ENCODE data around the gene CHN1. TPM values are rescaled to one million over a fixed set of nuclear protein-coding genes. Genes with fewer than 3 reads are reported as not detected.

CHN1 gene
- total RNA-seq, 1 donor from 2014 or later, result 9.2 TPM

DNA sequence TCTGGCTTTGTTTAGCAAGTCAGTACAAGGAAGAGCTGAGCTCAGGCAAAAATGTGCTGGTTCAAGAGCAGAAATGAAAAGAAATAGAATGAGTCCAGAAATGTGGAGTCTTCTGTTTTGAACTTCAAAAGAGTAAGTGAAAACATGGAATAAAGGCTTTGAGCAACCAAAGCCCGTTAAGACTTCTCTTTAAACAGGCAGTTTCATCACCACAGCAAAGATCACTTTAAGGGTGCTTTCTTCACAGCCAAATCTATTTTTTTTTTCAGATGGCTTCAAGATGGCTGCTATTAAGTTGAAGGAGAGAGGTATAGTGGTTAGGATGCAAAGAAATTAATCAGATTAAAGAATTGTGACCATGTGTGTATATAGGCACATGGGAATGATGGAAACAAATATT is 238.9 kb downstream of the CHN1 start:
- ATAC-seq (ENCODE audit: poor library complexity) (no peak), DNase-seq (no peak)
- intact Hi-C loops (cut with DNase I), result no loop called here

GRCh38 chr2:174765576-174765975 is 239.6 kb downstream of the CHN1 start:
- DNase-seq (no peak), ATAC-seq (ENCODE audit: poor library complexity) (no peak)
- intact Hi-C loops (cut with DNase I), result no loop called here

GRCh38 chr2:174764280-174765255 is 240.6 kb downstream of the CHN1 start, which contains the start of gene CHRNA1:
Gene CHRNA1, minus strand, starts transcription at chr2:174764472. Its CDS starts 78 bp downstream, at chr2:174764394.
- intact Hi-C loops (cut with DNase I), result no loop called here
- no peak for ATAC-seq (ENCODE audit: poor library complexity)

GRCh38 chr2:174763780-174764179 is 241.4 kb downstream of the CHN1 start:
- intact Hi-C loops (cut with DNase I), result no loop called here
- DNase-seq (no peak), ATAC-seq (ENCODE audit: poor library complexity) (no peak)

More at GRCh38 chr2:174764280-174765255, 240.6 kb downstream of the CHN1 start, which contains the start of gene CHRNA1:
- DNase-seq, result no peak

DNA sequence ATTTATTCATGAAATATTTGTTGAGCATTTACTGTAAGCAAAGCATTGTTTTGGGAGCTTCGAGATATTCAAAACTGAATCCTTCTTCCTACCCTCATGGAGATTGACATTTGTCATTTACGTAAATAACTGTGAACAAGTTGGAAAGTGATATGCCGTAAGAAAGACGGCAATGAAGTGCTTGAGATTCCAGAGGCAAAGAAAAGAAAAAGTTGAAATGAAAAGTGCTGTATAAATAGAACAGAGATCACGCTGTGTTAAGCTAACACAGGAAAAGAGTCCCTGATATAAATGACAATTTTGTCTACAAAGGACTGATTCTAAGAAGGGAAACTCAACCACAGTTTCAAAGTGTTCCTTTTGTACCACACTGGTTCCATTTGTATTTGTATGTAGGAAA is 242.7 kb downstream of the CHN1 start:
- intact Hi-C loops (cut with DNase I), result no loop called here
- ATAC-seq (ENCODE audit: poor library complexity) (no peak), DNase-seq (no peak)

DNA sequence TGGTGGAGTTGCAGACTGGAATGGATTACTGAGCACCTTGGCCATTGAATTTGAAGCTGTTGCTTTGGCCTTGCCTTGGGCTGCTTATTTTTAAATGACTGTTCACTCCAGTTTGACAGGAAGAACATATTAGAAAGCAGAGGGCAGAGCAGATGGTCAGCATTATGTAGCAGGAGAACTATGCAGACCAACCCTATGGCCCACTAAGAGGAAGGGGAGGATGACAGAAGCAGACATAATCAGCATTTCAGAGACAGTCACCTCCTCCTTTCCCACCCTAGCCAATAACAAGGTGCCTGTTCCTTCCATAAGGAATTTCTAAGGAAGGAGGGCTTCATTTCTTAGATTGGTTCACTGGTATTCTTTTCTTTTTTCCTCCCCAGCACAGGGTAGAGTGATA is 243.3 kb downstream of the CHN1 start:
- intact Hi-C loops (cut with DNase I), result no loop called here
- no peak for DNase-seq
- no peak for ATAC-seq (ENCODE audit: poor library complexity)

GRCh38 chr2:174760845-174761473 is 244.2 kb downstream of the CHN1 start:
- no peak for ATAC-seq (ENCODE audit: poor library complexity)
- intact Hi-C loops (cut with DNase I), result no loop called here
- DNase-seq, result no peak

- DNase-seq (no peak), ATAC-seq (ENCODE audit: poor library complexity) (no peak)
- intact Hi-C loops (cut with DNase I), result no loop called here
These were observed 245.7 kb downstream of the CHN1 start for GRCh38 chr2:174759381-174760065.

DNA sequence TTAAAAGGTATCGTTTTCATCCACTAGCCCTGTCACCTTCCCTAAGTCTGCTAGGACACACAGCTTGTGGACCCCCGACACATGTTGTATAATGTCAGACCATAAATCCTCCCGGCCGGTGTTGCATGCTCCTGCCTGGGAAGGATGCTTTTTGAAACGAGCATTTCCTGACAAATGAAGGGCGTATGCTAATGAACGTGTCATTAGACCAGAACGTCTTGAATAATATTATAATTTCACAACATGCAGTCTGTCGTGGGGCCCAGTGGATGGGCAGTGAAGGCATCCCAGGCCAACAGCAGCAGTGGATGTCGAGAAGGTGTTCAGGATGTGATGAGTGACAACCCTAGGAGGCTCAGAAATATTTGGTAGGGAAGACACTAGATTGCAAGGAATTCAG is 248.4 kb downstream of the CHN1 start:
- ATAC-seq (ENCODE audit: poor library complexity), result no peak
- no peak for DNase-seq
- intact Hi-C loops (cut with DNase I), result no loop called here

DNA sequence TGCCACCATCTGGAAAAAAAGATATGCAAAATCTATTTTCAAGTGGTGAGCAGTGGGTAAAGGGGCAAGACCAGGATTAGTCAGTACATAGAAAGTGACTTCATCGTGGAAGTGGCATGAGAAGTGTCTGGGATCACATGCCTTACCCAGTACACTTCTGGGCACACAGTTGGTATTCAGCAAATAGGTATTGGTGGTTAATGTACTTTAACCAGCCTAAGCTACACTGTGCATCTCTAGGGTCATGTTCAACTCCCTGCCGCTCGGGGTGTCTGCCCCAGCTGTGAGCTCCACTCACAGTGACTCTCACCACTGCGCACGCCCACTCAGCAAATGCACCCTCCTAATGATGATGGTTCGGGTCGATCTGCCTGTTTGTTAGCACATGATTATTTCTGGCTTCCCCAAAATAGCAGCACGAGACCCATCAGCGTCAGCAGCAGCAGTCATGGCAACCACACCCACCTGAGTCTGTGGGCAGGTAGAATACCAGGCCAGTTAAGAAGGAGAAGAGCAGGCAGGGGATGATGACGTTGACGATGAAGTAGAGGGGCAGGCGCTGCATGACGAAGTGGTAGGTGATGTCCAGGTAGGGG is 252.0 kb downstream of the CHN1 start:
- intact Hi-C loops (cut with DNase I), result no loop called here
- ATAC-seq (ENCODE audit: poor library complexity) (no peak), DNase-seq (no peak)

DNA sequence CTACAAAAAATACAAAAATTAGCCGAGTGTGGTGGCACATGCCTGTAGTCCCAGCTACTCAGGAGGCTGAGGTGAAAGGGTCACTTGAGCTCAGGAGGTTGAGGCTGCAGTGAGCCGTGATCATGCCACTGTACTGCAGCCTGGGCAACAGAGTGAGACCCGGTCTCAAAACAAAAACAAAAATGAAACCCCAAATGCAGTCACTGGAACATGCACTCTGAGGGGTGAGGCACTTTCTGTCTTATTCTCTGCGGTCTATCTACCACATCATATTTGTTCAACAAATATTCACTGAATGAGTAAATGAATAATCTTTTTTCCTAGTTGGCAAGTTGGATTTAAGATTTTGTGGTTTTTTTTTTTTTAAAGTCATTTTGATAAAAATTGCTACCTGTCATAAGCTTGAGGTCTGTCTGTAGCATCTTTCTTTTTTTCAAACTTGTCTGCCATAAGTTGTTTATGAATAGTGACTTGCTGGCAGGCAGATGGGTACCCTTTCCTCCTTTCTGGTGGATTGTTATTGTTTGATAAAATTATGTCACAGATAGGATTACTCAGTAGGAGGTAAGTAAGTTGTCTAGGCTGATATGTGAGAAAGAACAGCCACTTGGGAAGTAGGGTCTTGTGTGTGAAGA is 252.7 kb downstream of the CHN1 start:
- intact Hi-C loops (cut with DNase I), result no loop called here
- ATAC-seq (ENCODE audit: poor library complexity) (no peak), DNase-seq (no peak)

DNA sequence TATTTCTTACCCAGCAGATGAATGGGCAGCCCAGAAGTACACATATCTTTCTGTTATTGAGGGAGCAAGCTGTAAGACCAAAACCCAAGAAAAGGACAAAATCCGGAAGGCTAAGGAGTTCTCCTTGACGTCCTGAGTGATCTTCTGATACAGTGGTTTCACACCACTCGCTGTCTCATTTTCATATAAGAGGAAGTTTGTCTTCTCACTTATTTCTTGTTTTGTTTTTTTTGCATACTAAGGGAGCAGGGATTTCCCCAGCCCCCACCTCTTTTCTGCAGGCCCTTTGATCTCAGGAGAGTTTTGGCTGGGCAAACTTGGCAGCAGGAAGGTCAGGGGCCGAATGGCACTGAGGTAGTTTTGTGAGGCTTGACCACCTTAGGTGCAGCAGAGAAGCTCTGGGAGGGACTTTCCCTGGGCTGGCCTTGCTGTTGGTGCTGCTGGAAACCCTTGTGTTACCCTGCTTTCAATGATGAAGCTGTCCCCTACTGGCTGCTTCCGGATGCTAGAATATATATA is 254.2 kb downstream of the CHN1 start:
- no peak for DNase-seq
- intact Hi-C loops (cut with DNase I), result no loop called here
- ATAC-seq (ENCODE audit: poor library complexity), result no peak

DNA sequence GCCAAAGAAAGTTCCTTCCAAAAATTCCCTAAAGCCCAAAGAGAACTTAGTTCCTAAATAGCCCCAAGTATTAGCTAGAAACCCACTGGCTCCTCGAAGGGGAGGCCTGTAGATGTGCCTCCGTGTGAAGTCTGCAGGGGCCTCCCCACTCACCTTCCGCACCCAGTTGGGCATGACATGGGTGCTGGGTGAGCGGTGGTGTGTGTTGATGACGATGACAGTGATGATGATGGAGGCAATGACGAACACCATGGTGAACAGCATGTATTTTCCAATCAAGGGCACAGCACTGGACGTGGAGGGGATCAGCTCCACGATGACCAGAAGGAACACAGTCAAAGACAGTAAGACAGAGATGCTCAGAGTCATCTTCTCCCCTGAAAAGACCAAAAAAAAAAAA is 255.4 kb downstream of the CHN1 start:
- ATAC-seq (ENCODE audit: poor library complexity) (no peak), DNase-seq (no peak)
- intact Hi-C loops (cut with DNase I), result no loop called here

GRCh38 chr2:174748948-174749347 is 256.2 kb downstream of the CHN1 start:
- DNase-seq, result no peak
- peak; percentile 75 for ATAC-seq (ENCODE audit: poor library complexity)
- intact Hi-C loops (cut with DNase I), result no loop called here

Other genes with a start within 250 kb of the CHN1 start
- gene CHRNA1, start 240.9 kb downstream of the CHN1 start, total RNA-seq, result not detected
- 21.8 TPM for gene ATF2, start 162.8 kb upstream of the CHN1 start, total RNA-seq
- gene ATP5MC3, start 176.3 kb upstream of the CHN1 start, total RNA-seq, result 1,284 TPM